Gastrocnemius medialis (tissue), 4 donors: ENCODE measurements around the gene NR1H4.

ENCODE experiments used
- CTCF ChIP-seq, 5 experiments: fragments of 450-650 bp in 3 of 5; fragments of 200-600 bp in 2 of 5; sonication (generic) in 2 of 5; IDR thresholded peaks in 4 of 5; conservative IDR thresholded peaks in 1 of 5; 1 replicate in 4 of 5; 2 replicates in 1 of 5; pipeline ENCODE4 v1.5.1; 2016 to 2019; ENCODE audit warnings: antibody characterized with exemption in 5 of 5, mild to moderate bottlenecking in 3 of 5, moderate library complexity in 3 of 5
- POLR2A ChIP-seq, 2 donors: fragments of 450-650 bp; IDR thresholded peaks; one replicate each; pipeline ENCODE4 v1.6.1; 2017; ENCODE audit warnings: antibody characterized with exemption in 2 of 2, mild to moderate bottlenecking in 2 of 2, moderate library complexity in 2 of 2

DNA sequence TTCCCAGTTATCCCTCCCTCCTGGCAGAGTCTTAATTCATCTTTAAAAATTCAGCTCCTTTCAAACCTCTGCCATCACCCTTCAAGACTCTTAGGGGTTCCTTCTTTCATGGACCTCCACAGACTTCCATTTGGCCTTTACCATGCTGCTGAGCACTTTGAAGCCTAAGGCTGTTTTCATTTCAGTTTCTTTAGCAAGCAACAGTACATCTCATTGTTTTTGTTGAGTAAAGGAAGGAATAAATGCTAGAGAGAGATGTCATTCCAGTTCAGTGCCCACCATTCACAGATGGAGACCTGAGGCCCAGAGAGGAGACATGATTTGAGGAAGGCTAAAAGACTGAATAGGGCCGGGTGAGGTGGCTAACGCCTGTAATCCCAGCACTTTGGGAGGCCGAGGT, 98.5 kb downstream of the NR1H4 start:
- TF ChIP-seq CTCF (IDR thresholded peaks at IDR 0.05 in 4 of 5, conservative IDR thresholded peaks at IDR 0.05 in 1 of 5) = no peak
- TF ChIP-seq POLR2A (IDR thresholded peaks at IDR 0.05) = no peak
